Thymus (tissue), 11 donors: ENCODE measurements around the gene FAR2. TPM values are rescaled to one million over a fixed set of nuclear protein-coding genes. Genes with fewer than 3 reads are reported as not detected.
A peak's percentile ranks its signal among the peaks of the same experiment; 100 is the strongest.

Source experiments
- DNase-seq, 9 donors: peaks; one replicate each; pipeline ENCODE4 v3.0.0-alpha.2; 2013; ENCODE audit warnings: low spot score in 9 of 9, low read depth in 6 of 9, missing footprints in 1 of 9
- H3K27ac ChIP-seq, 2 donors: one replicate each; pipeline ENCODE4 v1.5.1; 2013; ENCODE audit warnings: control low read depth in 1 of 2, low read depth in 1 of 2, low read length in 1 of 2, mild to moderate bottlenecking in 1 of 2, moderate library complexity in 1 of 2
- H3K27me3 ChIP-seq, 2 donors: one replicate each; pipeline ENCODE4 v1.5.1; 2013; ENCODE audit warnings: low read length in 1 of 2; ENCODE audit not compliant: control insufficient read depth in 2 of 2, insufficient read depth in 1 of 2
- H3K36me3 ChIP-seq, 2 donors: one replicate each; pipeline ENCODE4 v1.5.1; 2013; ENCODE audit warnings: low read length in 1 of 2, mild to moderate bottlenecking in 1 of 2, moderate library complexity in 1 of 2; ENCODE audit not compliant: control insufficient read depth in 2 of 2, insufficient read depth in 2 of 2
- H3K4me1 ChIP-seq, 2 donors: one replicate each; pipeline ENCODE4 v1.5.1; 2013; ENCODE audit warnings: low read length in 2 of 2; ENCODE audit not compliant: control insufficient read depth in 2 of 2, insufficient read depth in 2 of 2
- H3K4me3 ChIP-seq, 2 donors: one replicate each; pipeline ENCODE4 v1.5.1; 2013; ENCODE audit warnings: low read length in 2 of 2, control low read depth in 1 of 2, mild to moderate bottlenecking in 1 of 2
- H3K9me3 ChIP-seq, 2 donors: one replicate each; pipeline ENCODE4 v1.5.1; 2013; ENCODE audit warnings: low read length in 1 of 2, mild to moderate bottlenecking in 1 of 2; ENCODE audit not compliant: control insufficient read depth in 2 of 2, insufficient read depth in 1 of 2
- WGBS: extraction: QIAGEN DNeasy Blood & Tissue Kit; methylation state at CpG from one replicate; pipeline ENCODE4 v1.1.7; 2013; 5-methylcytosine and 5-hydroxymethylcytosine counted together
- polyA plus RNA-seq: library from polyadenylated mRNA; stranded (reverse); fragments of 200-250 nt; gene quantifications from one replicate; pipeline ENCODE4 v1.2.3, GENCODE V29; 2013
- total RNA-seq: library from RNA; stranded (reverse); fragments of 120-200 nt; gene quantifications from one replicate; pipeline ENCODE4 v1.2.4, GENCODE V29; 2013
- donor health status: healthy.

Gene FAR2
- total and polyA plus RNA-seq, 2 donors = 5.3 to 11.6 TPM

DNA sequence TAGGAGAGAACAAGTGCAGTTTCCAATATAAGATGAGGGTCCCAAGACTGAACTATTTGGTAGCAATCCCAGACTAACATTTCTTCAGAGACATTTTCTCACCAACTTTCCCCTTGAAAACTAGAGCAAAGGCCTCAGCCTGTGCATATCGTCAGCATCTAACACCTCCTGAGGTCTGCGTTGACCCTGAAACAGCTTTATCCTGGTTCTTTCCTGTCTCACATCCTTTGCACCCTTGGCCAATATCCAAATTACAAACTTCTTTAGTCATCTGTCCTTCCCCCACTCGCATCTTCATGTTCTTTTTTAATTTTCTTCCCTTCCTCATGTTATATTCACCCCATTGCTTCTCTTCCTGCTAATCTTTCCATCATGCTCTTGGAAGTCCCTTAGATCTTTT is 83.0 kb downstream of the FAR2 start:
- Histone ChIP-seq H3K27ac (no peak overlapping the region), H3K27me3 (no peaks in the 10 kb centered on the region), H3K4me3 (no peak overlapping the region), H3K9me3 (no peaks in the 10 kb centered on the region), H3K4me1 (no peaks in the 10 kb centered on the region), H3K36me3 (no peaks in the 10 kb centered on the region)
- 94% methylated on average over 3 of the region's 3 CpGs for WGBS
- no peak for DNase-seq

DNA sequence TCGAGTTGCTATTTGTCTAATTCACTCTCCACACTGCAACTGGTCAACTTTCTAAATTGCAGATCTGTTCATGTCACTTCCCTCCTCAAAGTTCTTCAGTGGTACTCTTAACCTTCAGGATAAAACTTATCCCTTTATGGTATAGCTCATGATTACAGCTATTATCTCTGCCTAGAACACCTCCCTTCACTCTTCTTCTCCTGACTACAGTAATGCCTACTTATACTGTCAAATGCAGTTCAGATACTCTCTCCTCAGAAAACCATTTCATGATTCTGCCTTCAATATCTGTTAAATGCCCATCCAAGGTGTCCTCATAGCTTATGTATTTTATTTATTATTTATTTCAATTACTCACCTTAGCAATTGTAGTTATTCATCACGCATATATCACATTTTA is 85.5 kb downstream of the FAR2 start:
- H3K4me3 ChIP-seq = no peak overlapping the region
- no peaks in the 10 kb centered on the region for H3K27me3 ChIP-seq
- 94% methylated on average over 2 of the region's 2 CpGs for WGBS
- H3K4me1 ChIP-seq = no peaks in the 10 kb centered on the region
- no peak for DNase-seq
- H3K27ac ChIP-seq = no peak overlapping the region
- H3K9me3 ChIP-seq = no peaks in the 10 kb centered on the region
- H3K36me3 ChIP-seq = no peaks in the 10 kb centered on the region

DNA sequence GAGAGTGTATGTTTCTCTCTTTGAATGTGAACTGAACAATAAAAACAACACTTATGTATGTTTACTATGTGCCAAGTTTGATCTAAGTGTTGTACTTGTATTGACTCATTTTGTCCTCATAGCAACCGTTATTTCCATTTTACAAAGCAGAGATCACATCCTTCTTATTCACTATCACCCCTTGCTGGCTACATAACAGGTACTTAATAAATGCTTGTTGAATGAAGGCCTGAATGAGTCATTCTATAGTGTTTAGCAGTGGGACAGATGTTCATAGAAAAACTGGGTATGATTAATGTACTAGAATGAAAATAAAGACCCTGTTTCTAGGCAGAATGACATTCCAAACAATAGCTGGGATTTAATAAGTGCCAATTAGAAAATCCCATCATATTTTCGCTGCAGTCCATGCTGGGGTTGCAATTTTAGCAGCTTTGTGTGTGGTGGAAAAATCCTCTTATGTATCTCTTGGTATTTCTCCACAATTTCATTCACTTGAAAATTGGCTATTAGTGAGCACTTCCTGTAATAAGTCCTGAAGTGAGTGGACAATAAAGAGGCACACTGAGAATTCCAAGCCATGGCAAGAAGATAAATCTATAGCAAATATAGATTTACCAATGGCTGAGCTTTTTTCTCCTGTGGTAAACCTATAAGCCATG is 86.0 kb downstream of the FAR2 start:
- Histone ChIP-seq H3K36me3 (no peaks in the 10 kb centered on the region), H3K4me3 (no peak overlapping the region), H3K4me1 (no peaks in the 10 kb centered on the region), H3K27me3 (no peaks in the 10 kb centered on the region), H3K27ac (no peak overlapping the region), H3K9me3 (no peaks in the 10 kb centered on the region)
- DNase-seq = no peak
- WGBS = 95% methylated on average over 2 of the region's 2 CpGs

DNA sequence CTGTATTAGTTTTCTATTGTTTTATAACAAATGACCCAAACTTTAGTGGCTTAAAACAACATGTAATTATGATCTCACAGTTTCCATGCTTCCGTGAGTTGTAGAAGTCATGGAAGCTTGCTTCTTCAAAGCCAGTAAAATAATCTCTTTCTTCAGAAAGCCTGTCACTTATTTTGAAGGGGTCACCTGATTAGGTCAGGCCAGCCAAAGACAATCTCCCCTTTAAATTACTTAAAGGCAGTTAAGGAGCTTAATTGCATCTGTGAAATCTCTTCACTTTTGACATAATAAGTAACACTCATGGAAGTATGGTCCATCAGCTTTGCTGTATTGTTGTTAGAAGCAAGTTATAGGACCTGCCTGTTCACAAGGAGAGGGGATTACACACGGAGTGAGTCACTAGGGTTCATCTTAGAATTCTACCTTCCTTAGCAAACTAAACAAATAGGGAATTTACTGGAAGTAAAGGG is 89.8 kb downstream of the FAR2 start:
- DNase-seq = no peak
- H3K27ac ChIP-seq = no peak overlapping the region
- peaks cover 0 to 5% of the 10 kb centered on the region in 2 donors for H3K4me1 ChIP-seq
- WGBS = 93% methylated on average over 2 of the region's 2 CpGs
- no peaks in the 10 kb centered on the region for H3K9me3 ChIP-seq
- H3K4me3 ChIP-seq = no peak overlapping the region
- H3K27me3 ChIP-seq = no peaks in the 10 kb centered on the region
- H3K36me3 ChIP-seq = no peaks in the 10 kb centered on the region

DNA sequence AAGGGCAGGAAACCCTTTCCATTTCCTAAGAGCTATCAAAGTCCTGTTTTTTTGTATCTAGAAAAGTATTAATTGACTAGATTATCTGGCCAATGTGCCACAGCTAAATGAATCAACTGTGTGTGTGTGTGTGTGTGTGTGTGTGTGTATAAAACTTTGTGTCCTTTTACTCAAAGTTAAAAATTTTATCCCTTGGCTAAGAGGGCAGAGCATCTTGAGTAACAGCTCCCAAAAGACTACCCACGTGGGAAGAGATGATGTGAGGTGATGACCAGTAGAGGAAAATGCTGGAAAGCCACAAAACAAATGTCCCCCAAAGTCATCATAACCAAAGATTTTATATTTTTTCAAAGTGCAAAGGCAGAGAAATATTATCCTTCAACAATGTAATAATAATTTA is 90.3 kb downstream of the FAR2 start:
- H3K4me1 ChIP-seq = peaks cover 0 to 5% of the 10 kb centered on the region in 2 donors
- no peaks in the 10 kb centered on the region for H3K9me3 ChIP-seq
- 89% methylated on average over 1 of the region's 1 CpG for WGBS
- no peak overlapping the region for H3K4me3 ChIP-seq
- no peaks in the 10 kb centered on the region for H3K36me3 ChIP-seq
- H3K27ac ChIP-seq = no peak overlapping the region
- no peak for DNase-seq
- H3K27me3 ChIP-seq = no peaks in the 10 kb centered on the region

DNA sequence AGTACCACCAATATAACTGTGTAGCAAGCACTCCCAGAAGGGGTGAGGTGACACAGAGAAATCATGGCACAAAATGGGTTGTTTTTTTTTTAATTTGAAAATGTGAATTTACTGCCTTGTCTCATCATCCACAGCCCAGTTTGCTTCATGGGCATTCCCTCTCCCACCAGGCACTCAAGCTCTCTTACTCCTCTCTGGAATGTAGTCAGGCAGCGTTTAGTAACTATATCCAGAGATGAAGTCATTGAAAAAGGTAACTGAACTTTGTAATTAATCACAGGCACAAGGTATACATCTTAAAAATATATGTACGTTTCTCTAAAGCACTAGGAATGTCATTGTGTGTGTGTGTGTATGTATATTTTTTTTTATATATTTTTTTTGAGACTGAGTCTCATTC is 91.4 kb downstream of the FAR2 start:
- peaks cover 0 to 5% of the 10 kb centered on the region in 2 donors for H3K4me1 ChIP-seq
- H3K27me3 ChIP-seq = no peaks in the 10 kb centered on the region
- DNase-seq = no peak
- no peaks in the 10 kb centered on the region for H3K36me3 ChIP-seq
- no peak overlapping the region for H3K4me3 ChIP-seq
- no peaks in the 10 kb centered on the region for H3K9me3 ChIP-seq
- no peak overlapping the region for H3K27ac ChIP-seq
- WGBS = 92% methylated on average over 2 of the region's 2 CpGs

DNA sequence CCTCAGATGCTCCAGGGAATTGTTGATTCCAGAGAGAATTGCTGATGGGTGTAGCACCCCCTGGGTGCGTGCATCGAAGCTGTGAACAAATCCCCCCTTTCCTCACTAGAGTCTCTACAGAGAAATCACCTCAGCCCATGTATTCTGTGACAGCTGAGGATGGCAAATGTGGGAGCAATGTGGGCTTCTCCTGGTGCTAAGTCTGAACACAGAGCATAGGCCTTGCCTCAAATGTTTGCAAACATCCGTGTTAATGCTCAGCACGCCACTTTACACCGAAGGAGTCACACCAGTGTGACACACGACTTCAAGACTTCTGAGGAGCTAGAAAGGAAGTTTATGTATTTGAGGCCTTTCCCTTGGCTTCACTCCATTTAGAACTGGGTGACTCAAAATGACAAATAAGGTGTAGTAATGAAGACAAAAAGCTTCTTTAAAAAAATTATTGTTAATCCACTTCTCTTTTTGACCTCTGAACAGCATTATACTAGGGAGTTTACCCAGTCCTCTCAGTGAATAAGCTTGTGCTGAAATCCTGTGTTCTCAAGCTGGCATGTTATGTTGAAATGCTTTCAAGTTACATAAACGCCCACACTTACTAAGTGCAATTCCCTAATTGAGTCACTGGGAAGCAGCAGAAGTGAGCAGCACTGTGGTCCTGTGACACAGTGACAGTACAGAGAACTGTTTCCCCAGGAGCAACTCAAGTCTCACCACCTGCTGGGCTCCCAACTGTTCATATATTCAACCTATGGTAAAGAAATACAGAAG is 92.9 kb downstream of the FAR2 start:
- WGBS = 76% methylated on average over 7 of the region's 7 CpGs
- no peaks in the 10 kb centered on the region for H3K27me3 ChIP-seq
- peak in 2 of 9 donors; percentile 8 to 10 for DNase-seq
- H3K36me3 ChIP-seq = no peaks in the 10 kb centered on the region
- no peaks in the 10 kb centered on the region for H3K9me3 ChIP-seq
- peaks cover 0 to 5% of the 10 kb centered on the region in 2 donors for H3K4me1 ChIP-seq
- no peak overlapping the region for H3K27ac ChIP-seq
- H3K4me3 ChIP-seq = no peak overlapping the region

DNA sequence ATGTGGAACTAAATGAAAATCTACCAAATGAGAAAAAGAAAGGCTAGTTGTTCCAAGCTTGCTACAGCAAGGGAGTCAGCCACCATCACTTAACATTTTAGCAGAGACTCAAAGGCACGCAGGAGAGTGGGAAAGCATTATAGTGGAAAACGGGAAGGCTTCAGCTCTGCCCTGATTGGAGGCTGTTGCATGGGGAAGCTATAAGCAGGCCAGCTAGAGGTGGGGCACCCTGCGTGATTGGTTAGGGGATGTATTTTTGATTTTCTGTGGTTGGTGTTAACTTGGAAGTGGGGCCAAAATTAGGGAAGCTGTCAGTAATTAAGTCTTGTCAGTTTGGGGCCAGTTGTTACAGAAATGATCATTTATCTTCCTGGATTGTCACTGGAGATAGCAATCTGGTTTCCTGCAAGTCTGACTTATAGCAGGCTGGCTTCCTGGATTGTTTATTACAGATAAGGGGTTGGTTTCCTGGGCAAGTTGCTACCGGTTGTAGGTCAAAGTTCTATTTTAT is 93.9 kb downstream of the FAR2 start:
- Histone ChIP-seq H3K27me3 (no peaks in the 10 kb centered on the region), H3K27ac (no peak overlapping the region), H3K9me3 (no peaks in the 10 kb centered on the region), H3K4me3 (no peak overlapping the region), H3K36me3 (no peaks in the 10 kb centered on the region), H3K4me1 (peaks cover 0 to 5% of the 10 kb centered on the region in 2 donors)
- WGBS = 56% methylated on average over 4 of the region's 4 CpGs
- no peak for DNase-seq

DNA sequence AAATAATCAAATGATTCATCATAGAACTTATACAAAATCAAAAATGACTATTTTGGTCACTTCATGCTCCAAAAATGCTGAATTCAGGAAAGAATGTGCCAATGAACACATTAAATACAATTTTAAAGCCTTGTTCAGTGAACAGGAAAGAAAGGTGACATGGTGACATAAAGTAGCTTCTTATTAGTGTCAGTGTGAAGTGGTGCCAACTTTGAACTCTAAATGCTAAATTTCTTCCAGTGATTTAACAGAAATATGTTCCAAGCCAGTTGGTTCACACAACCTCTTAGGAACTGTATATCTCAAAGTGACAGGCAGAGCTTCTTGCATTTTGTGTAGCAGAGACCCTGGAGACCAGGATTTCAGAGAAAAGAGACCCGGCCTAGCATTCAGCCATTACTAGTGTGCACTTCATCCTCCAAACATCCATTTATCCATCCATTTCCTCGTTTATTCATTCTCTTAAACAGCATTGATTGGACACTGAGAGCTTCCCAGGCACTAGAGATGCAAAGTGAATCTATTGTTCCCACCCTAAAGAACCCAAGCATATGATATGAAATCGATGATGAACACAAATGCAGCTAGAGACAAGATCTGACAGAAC is 95.2 kb downstream of the FAR2 start:
- H3K36me3 ChIP-seq = no peaks in the 10 kb centered on the region
- no peak overlapping the region for H3K4me3 ChIP-seq
- H3K27ac ChIP-seq = no peak overlapping the region
- 97% methylated on average over 3 of the region's 3 CpGs for WGBS
- H3K4me1 ChIP-seq = peaks cover 0 to 5% of the 10 kb centered on the region in 2 donors
- H3K27me3 ChIP-seq = no peaks in the 10 kb centered on the region
- H3K9me3 ChIP-seq = peaks cover 0 to 3% of the 10 kb centered on the region in 2 donors
- no peak for DNase-seq
